A549 treated with Hydrocortisone at 1 μM for 4 hours (cell line): ENCODE data around the gene CTSD. TPM values are rescaled to one million over a fixed set of nuclear protein-coding genes. Genes with fewer than 3 reads are reported as not detected.

Experiments used
- total RNA-seq: library from RNA; stranded (reverse); fragments of 200-300 nt; extraction: Qiagen RNA extraction; gene quantifications from 5 replicates; pipeline ENCODE4 v1.2.3, GENCODE V29; 2022

Gene CTSD
- total RNA-seq, result 403 to 567 TPM (median 491 TPM) in 5 replicates

DNA sequence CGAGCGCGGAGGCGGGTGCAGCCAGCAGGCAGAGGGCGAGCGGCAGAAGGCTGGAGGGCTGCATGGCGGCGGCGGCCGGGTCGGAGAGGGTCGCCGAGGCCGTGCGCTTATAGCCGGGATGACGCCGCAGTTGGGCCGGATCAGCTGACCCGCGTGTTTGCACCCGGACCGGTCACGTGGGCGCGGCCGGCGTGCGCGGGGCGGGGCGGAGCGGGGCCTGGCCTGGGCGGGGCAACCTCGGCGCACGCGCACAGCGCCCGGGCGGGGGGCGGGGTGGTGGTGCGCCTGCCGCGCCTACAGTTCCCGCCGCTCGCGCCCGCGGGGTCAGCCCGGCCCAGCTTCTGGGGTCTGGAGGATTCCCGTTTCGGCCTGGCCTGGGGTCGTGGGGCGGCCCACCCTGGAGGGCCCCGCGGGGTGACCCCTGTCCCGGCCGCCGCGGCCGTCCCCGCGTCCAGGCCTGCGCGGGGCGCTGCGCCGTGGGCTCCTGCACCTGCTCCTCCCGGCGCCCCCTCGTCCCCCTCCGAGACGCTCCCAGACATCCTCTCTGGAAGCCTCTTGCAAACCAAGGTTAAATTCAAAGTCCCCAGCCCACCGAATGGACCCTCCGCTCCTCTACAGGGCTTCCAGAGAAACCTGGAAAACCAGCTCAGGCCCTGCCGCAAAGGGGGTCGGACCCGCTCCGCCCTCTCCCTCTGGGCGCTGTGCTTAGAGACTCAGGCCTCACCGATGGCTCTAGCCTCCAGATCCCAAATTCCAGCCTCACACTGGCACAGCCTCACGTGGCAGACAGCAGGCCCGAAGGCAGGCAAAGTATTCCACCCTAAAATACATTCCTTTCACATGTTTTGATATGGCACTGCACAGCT, at the start of gene CTSD:
TSS of gene CTSD (minus strand) at position 132 of the 866 bp plus-strand sequence. CDS start at position 64, 68 bp downstream.

DNA sequence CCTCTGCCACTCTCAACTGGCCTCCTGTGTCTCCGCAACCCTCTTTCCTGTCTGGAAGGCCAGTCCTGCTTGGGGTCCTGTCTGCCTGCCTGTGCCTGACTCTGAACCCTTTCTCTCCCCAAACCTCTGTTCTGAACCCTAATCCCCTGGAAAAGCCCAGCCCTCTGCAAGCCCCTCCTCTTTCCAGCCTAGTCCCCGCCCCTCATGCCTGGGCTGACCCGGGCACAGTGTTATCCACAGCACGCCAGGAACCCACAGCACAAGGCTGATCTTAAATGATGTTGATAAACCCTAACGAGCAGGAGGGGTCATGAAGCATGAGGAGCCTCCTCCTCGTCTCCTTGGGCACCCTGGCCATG, 13.3 kb downstream of the CTSD start, which contains the start of gene IFITM10:
TSS of gene IFITM10 (minus strand) at position 115 of the 359 bp plus-strand sequence. CDS start 153 bp downstream, outside the sequence.

Other genes starting within 250 kb of the CTSD start
- 0.74 to 1.5 TPM (median 1.2 TPM) in 5 replicates for gene DUSP8, start 191.7 kb downstream of the CTSD start, total RNA-seq
- gene KRTAP5-1, start 178.6 kb downstream of the CTSD start, total RNA-seq, result not detected in 5 replicates
- gene KRTAP5-2, start 165.6 kb downstream of the CTSD start, total RNA-seq, result not detected in 5 replicates
- not detected in 5 replicates for gene KRTAP5-3, start 155.5 kb downstream of the CTSD start, total RNA-seq
- not detected in 5 replicates for gene KRTAP5-4, start 141.8 kb downstream of the CTSD start, total RNA-seq
- gene KRTAP5-5, start 134.2 kb downstream of the CTSD start, total RNA-seq, result not detected in 5 replicates
- not detected in 5 replicates for gene KRTAP5-6, start 66.7 kb downstream of the CTSD start, total RNA-seq
- 1.1 to 2.3 TPM (median 1.2 TPM) in 5 replicates for gene IFITM10, start 13.3 kb downstream of the CTSD start, total RNA-seq
- 0.32 to 0.90 TPM (median 0.46 TPM) in 5 replicates for gene SYT8, start 71.1 kb upstream of the CTSD start, total RNA-seq
- 0.28 to 0.36 TPM (median 0.31 TPM) in 3 of 5 replicates, not detected in the others for gene TNNI2, start 75.1 kb upstream of the CTSD start, total RNA-seq
- gene LSP1, start 89.2 kb upstream of the CTSD start, total RNA-seq, result 1.1 to 3.1 TPM (median 2.1 TPM) in 5 replicates
- not detected in 5 replicates for gene PRR33, start 128.0 kb upstream of the CTSD start, total RNA-seq
- gene TNNT3, start 155.8 kb upstream of the CTSD start, total RNA-seq, result 0.15 to 0.20 TPM (median 0.18 TPM) in 3 of 5 replicates, not detected in the others
- gene MRPL23, start 183.4 kb upstream of the CTSD start, total RNA-seq, result 124 to 165 TPM (median 151 TPM) in 5 replicates
- 10.4 to 22.9 TPM (median 16.0 TPM) in 5 replicates for gene H19, start 233.9 kb upstream of the CTSD start, total RNA-seq